Measurements from ENCODE around the gene LPIN1. TPM values are rescaled to one million over a fixed set of nuclear protein-coding genes. Genes with fewer than 3 reads are reported as not detected.
"Not testable (repeated sequence)": the region's sequence is repeated elsewhere in the genome, so short reads cannot be mapped to it uniquely, and the experiment has no call there.

LPIN1 gene
- total RNA-seq, 1 experiment from 2014 or later: 4.4 TPM

DNA sequence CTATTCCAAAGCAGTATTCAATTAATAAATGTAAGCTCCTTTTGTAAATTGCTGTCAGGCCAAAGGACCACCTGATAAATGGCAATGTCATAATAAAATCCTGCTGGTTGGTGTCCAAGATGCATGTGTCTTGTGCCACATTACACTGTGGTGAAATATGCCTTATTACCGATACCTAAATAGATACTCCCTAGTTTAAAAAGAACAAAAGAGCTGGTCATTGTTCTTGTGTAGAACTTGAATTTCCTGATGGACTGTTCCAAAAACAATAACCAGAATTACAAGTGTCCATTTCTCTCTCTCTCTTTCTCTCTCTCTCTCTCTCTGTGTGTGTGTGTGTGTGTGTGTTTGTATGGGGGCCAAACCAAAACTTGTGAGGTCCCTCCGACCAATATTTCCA lies 13.8 kb upstream of the LPIN1 start:
- Histone ChIP-seq H3K4ac (ENCODE audit: low read depth, low read length) (no peak overlapping the region), H2AFZ (ENCODE audit: low read length) (no peak overlapping the region), H3K4me1 (ENCODE audit: insufficient read depth, low read length) (no peaks in the 10 kb centered on the region; the same call in 1 of the 2 replicates), H3K23me2 (ENCODE audit: insufficient read length, low read depth, low read length, poor library complexity, severe bottlenecking) (no peaks in the 10 kb centered on the region), H3K27me3 (ENCODE audit: insufficient read depth, low read length) (no peaks in the 10 kb centered on the region), H3K27ac (ENCODE audit: insufficient read length, low read depth, low read length) (no peak overlapping the region), H3K23ac (ENCODE audit: insufficient read length, low read depth, low read length) (no peak overlapping the region), H2BK120ac (ENCODE audit: low read depth, low read length, poor library complexity, severe bottlenecking) (no peak overlapping the region), H2AK5ac (ENCODE audit: insufficient read length, low read length) (no peak overlapping the region), H3K4me2 (ENCODE audit: insufficient read depth, insufficient read length, low read length) (no peak overlapping the region), H4K8ac (replicated peaks; ENCODE audit: insufficient read length, low read depth, low read length) (no peak overlapping the region), H4K5ac (ENCODE audit: insufficient read length, low read depth, low read length) (no peak overlapping the region), H4K20me1 (ENCODE audit: control insufficient read depth, insufficient read depth, insufficient read length) (no peaks in the 10 kb centered on the region), H2BK12ac (ENCODE audit: insufficient read length, low read depth, low read length) (no peak overlapping the region), H3K79me2 (ENCODE audit: insufficient read depth, low read length) (no peaks in the 10 kb centered on the region), H3T11ph (ENCODE audit: low read length) (no peak overlapping the region), H3K14ac (ENCODE audit: insufficient read depth, low read length) (no peak overlapping the region), H2BK5ac (ENCODE audit: insufficient read length, low read length) (no peak overlapping the region), H3K56ac (ENCODE audit: insufficient read length, low read depth, low read length) (no peak overlapping the region), H2BK15ac (ENCODE audit: low read depth, low read length) (no peak overlapping the region), H2BK20ac (ENCODE audit: low read depth, low read length, poor library complexity, severe bottlenecking) (no peak overlapping the region), H4K91ac (ENCODE audit: insufficient read length, low read depth, low read length) (no peak overlapping the region), H3K18ac (ENCODE audit: insufficient read length, low read depth, low read length) (no peak overlapping the region), H3K9ac (ENCODE audit: extremely low read depth, insufficient read length, low read length) (no peak overlapping the region), H3K79me1 (ENCODE audit: insufficient read depth, low read depth, low read length, poor library complexity, severe bottlenecking) (no peaks in the 10 kb centered on the region), H3K9me3 (ENCODE audit: control insufficient read depth, low read depth, low read length) (no peaks in the 10 kb centered on the region)
- peaks cover 12 to 15% of the 10 kb centered on the region in 2 experiments for H3K4me1 Mint-ChIP-seq
- no peaks in the 10 kb centered on the region for H3K9me3 Mint-ChIP-seq
- H3K4me3 Mint-ChIP-seq: no peak overlapping the region
- H3K27ac Mint-ChIP-seq: no peak overlapping the region
- no peak for DNase-seq
- TF ChIP-seq, protein P1, sequence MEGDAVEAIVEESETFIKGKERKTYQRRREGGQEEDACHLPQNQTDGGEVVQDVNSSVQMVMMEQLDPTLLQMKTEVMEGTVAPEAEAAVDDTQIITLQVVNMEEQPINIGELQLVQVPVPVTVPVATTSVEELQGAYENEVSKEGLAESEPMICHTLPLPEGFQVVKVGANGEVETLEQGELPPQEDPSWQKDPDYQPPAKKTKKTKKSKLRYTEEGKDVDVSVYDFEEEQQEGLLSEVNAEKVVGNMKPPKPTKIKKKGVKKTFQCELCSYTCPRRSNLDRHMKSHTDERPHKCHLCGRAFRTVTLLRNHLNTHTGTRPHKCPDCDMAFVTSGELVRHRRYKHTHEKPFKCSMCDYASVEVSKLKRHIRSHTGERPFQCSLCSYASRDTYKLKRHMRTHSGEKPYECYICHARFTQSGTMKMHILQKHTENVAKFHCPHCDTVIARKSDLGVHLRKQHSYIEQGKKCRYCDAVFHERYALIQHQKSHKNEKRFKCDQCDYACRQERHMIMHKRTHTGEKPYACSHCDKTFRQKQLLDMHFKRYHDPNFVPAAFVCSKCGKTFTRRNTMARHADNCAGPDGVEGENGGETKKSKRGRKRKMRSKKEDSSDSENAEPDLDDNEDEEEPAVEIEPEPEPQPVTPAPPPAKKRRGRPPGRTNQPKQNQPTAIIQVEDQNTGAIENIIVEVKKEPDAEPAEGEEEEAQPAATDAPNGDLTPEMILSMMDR (conservative IDR thresholded peaks at IDR 0.05): no peak
- WGBS (ENCODE audit: extremely low coverage, insufficient read length, low lambda C conversion rate): no CpG with 5 or more reads among the region's 2 CpGs
- no peaks in the 10 kb centered on the region; a peak in 1 of 7 replicates for H3K36me3 Mint-ChIP-seq (ENCODE audit: insufficient read depth in 1 of 3, low read depth in 3 of 3)
- no peaks in the 10 kb centered on the region; the same call in none of the 2 replicates for H3K27me3 Mint-ChIP-seq (ENCODE audit: low read depth)

DNA sequence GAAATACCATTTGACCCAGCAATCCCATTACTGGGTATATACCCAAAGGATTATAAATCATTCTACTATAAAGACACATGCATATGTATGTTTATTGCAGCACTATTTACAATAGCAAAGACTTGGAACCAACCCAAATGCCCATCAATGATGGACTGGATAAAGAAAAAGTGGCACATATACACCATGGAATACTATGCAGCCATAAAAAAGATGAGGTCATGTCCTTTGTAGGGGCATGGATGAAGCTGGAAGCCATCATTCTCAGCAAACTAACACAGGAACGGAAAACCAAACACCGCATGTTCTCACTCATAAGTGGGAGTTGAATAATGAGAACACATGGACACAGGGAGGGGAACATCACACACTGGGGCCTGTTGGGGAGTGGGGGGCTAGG lies 8.6 kb upstream of the LPIN1 start:
- H4K5ac ChIP-seq (ENCODE audit: insufficient read length, low read depth, low read length); H4K8ac ChIP-seq (replicated peaks; ENCODE audit: insufficient read length, low read depth, low read length); H3K27ac Mint-ChIP-seq; H3K27ac ChIP-seq (ENCODE audit: insufficient read length, low read depth, low read length); H2AK5ac ChIP-seq (ENCODE audit: insufficient read length, low read length); H3K36me3 Mint-ChIP-seq (ENCODE audit: insufficient read depth in 1 of 3, low read depth in 3 of 3); H3K4me1 ChIP-seq (ENCODE audit: insufficient read depth, low read length); H3K4me3 Mint-ChIP-seq; H4K91ac ChIP-seq (ENCODE audit: insufficient read length, low read depth, low read length); H2BK120ac ChIP-seq (ENCODE audit: low read depth, low read length, poor library complexity, severe bottlenecking); H2BK20ac ChIP-seq (ENCODE audit: low read depth, low read length, poor library complexity, severe bottlenecking); H3K14ac ChIP-seq (ENCODE audit: insufficient read depth, low read length); H3K23me2 ChIP-seq (ENCODE audit: insufficient read length, low read depth, low read length, poor library complexity, severe bottlenecking); H2BK5ac ChIP-seq (ENCODE audit: insufficient read length, low read length); H2BK12ac ChIP-seq (ENCODE audit: insufficient read length, low read depth, low read length); H3K4me2 ChIP-seq (ENCODE audit: insufficient read depth, insufficient read length, low read length); H3K79me1 ChIP-seq (ENCODE audit: insufficient read depth, low read depth, low read length, poor library complexity, severe bottlenecking); H3K27me3 ChIP-seq (ENCODE audit: insufficient read depth, low read length); DNase-seq; H3K9ac ChIP-seq (ENCODE audit: extremely low read depth, insufficient read length, low read length); H3T11ph ChIP-seq (ENCODE audit: low read length); H2AFZ ChIP-seq (ENCODE audit: low read length); H3K18ac ChIP-seq (ENCODE audit: insufficient read length, low read depth, low read length); H2BK15ac ChIP-seq (ENCODE audit: low read depth, low read length); H3K4ac ChIP-seq (ENCODE audit: low read depth, low read length); H3K9me3 Mint-ChIP-seq; H3K23ac ChIP-seq (ENCODE audit: insufficient read length, low read depth, low read length); H4K20me1 ChIP-seq (ENCODE audit: control insufficient read depth, insufficient read depth, insufficient read length); H3K79me2 ChIP-seq (ENCODE audit: insufficient read depth, low read length); H3K56ac ChIP-seq (ENCODE audit: insufficient read length, low read depth, low read length); H3K9me3 ChIP-seq (ENCODE audit: control insufficient read depth, low read depth, low read length): not testable (repeated sequence)
- Mint-ChIP-seq H3K27me3 (ENCODE audit: low read depth) (peaks cover 13% of the 10 kb centered on the region), H3K4me1 (peaks cover 26% of the 10 kb centered on the region in 2 experiments)
- no CpG with 5 or more reads among the region's 2 CpGs for WGBS (ENCODE audit: extremely low coverage, insufficient read length, low lambda C conversion rate)

Measured in H9 (cell line).